K562 (cell line): ENCODE data around the gene ITPR1. TPM values are rescaled to one million over a fixed set of nuclear protein-coding genes. Genes with fewer than 3 reads are reported as not detected.
A peak's percentile ranks its signal among the peaks of the same experiment; 100 is the strongest.

Experiments used
- ATAC-seq: fragments of 200-7000 bp; cut with Tn5 transposase; 3 replicates; pipeline ENCODE4 v1.9.1; 2020; ENCODE audit warnings: moderate library complexity
- BruUV-seq: library from RNA; stranded (reverse); fragments of 400-500 nt; replicated peaks from 2 replicates; lab custom pipeline; 2021; lab: Mats Ljungman, UMichigan
- CTCF ChIA-PET: fragments of 300-600 bp; formaldehyde crosslinking; extraction: SDS; loops from one replicate; lab custom pipeline; 2021; ENCODE audit warnings: low intra/inter-chr PET ratio; lab: Yijun Ruan, JAX
- POLR2A ChIA-PET: fragments of 300-600, 350-650 bp; sonication (Branson Sonifier 250); formaldehyde crosslinking; extraction: SDS; loops from one replicate; lab custom pipeline; 2021; ENCODE audit warnings: antibody characterized with exemption, inconsistent platforms; lab: Yijun Ruan, JAX
- DNase-seq, 4 experiments: peaks; one replicate each; pipeline versions ENCODE4 v3.0.0 to v3.0.0-alpha.2; 2011 to 2018; ENCODE audit warnings: low spot score in 3 of 4, mixed read lengths in 3 of 4; ENCODE audit errors: extremely low read depth in 1 of 4
- FAIRE-seq: peaks from 2 replicates; lab custom pipeline; 2011; peaks lifted over from hg19 to GRCh38; lab: Jason Lieb, UNC
- H2AFZ ChIP-seq: 2 replicates; pipeline ENCODE4 v1.6.0; 2011; ENCODE audit warnings: low read depth, low read length, control low read depth, inconsistent platforms
- H3K27ac ChIP-seq: fragments of 200-600 bp; 3 replicates; pipeline ENCODE4 v1.8.0; 2011; ENCODE audit warnings: low read depth, mild to moderate bottlenecking, control low read depth, inconsistent platforms, low read length, moderate library complexity, mixed read lengths; ENCODE audit errors: extremely low read depth
- H3K27me3 ChIP-seq, 2 experiments: fragments of 300-600 bp in 1 of 2; 2 replicates in 1 of 2; 3 replicates in 1 of 2; pipeline versions ENCODE4 v1.6.0 to v1.8.0; 2011; ENCODE audit warnings: inconsistent platforms in 2 of 2, low read length in 2 of 2, mild to moderate bottlenecking in 1 of 2, mixed read lengths in 1 of 2, moderate library complexity in 1 of 2; ENCODE audit not compliant: control insufficient read depth in 2 of 2, insufficient read depth in 2 of 2
- H3K36me3 ChIP-seq: fragments of 300-600 bp; 3 replicates; pipeline ENCODE4 v1.8.0; 2011; ENCODE audit warnings: mild to moderate bottlenecking, low read length, inconsistent platforms; ENCODE audit not compliant: control insufficient read depth, insufficient read depth
- H3K4me1 ChIP-seq, 2 experiments: fragments of 200-600 bp in 1 of 2; replicated peaks in 1 of 2; 2 replicates in 1 of 2; 3 replicates in 1 of 2; pipeline versions ENCODE4 v1.5.1 to v1.8.0; 2011; ENCODE audit warnings: inconsistent platforms in 2 of 2, low read length in 2 of 2, mild to moderate bottlenecking in 1 of 2, mixed read lengths in 1 of 2, moderate library complexity in 1 of 2; ENCODE audit not compliant: control insufficient read depth in 2 of 2, insufficient read depth in 2 of 2
- H3K4me2 ChIP-seq: 2 replicates; pipeline ENCODE4 v1.6.1; 2011; ENCODE audit warnings: low read length, control low read depth, inconsistent platforms, mixed read lengths; ENCODE audit not compliant: insufficient read depth
- H3K4me3 ChIP-seq: fragments of 200-600 bp; sonication (generic), shearing (Covaris generic); 2 replicates; pipeline ENCODE4 v1.5.1; 2016; ENCODE audit warnings: control low read depth, inconsistent platforms
- H3K79me2 ChIP-seq: fragments of 200-600 bp; 3 replicates; pipeline ENCODE4 v1.8.0; 2011; ENCODE audit warnings: low read length, inconsistent platforms; ENCODE audit not compliant: control insufficient read depth, insufficient read depth
- H3K9ac ChIP-seq, 2 experiments: 2 replicates each; pipeline versions ENCODE4 v1.6.0 to v1.6.1; 2011; ENCODE audit warnings: low read depth in 2 of 2, low read length in 2 of 2, control low read depth in 1 of 2, inconsistent platforms in 1 of 2, mild to moderate bottlenecking in 1 of 2, mixed read lengths in 1 of 2; ENCODE audit not compliant: insufficient read depth in 1 of 2
- H3K9me1 ChIP-seq: one replicate; pipeline ENCODE4 v1.6.0; 2011; ENCODE audit warnings: inconsistent platforms, mild to moderate bottlenecking, low read length, moderate library complexity; ENCODE audit not compliant: control insufficient read depth, insufficient read depth
- H3K9me3 ChIP-seq: replicated peaks from 2 replicates; pipeline ENCODE4 v1.5.1; 2011; ENCODE audit warnings: low read depth, low read length, inconsistent platforms; ENCODE audit not compliant: control insufficient read depth, insufficient read depth
- H4K20me1 ChIP-seq: replicated peaks from 2 replicates; pipeline ENCODE4 v1.6.1; 2011; ENCODE audit warnings: low read length, inconsistent platforms, mixed read lengths; ENCODE audit not compliant: control insufficient read depth, insufficient read depth
- BCL6 ChIP-seq: fragments of 250-450 bp; sonication (Bioruptor Pico); IDR thresholded peaks from 2 replicates; pipeline ENCODE4 v1.4.0; 2020
- E2F1 ChIP-seq: sonication (generic); formaldehyde crosslinking; IDR thresholded peaks from 2 replicates; pipeline ENCODE4 v1.8.1; 2023; ENCODE audit warnings: mild to moderate bottlenecking, missing genetic modification reagents, moderate library complexity
- RUNX1 ChIP-seq: sonication (generic); IDR thresholded peaks from 2 replicates; pipeline ENCODE4 v1.6.1; 2016; ENCODE audit warnings: antibody characterized with exemption, low read depth
- ZNF444 ChIP-seq: fragments of 250-450 bp; sonication (Bioruptor Pico); IDR thresholded peaks from 2 replicates; pipeline ENCODE4 v1.4.0; 2020; ENCODE audit warnings: mild to moderate bottlenecking, moderate library complexity
- WGBS: fragments of 100-300 bp; shearing (Covaris generic); methylation state at CpG from one replicate; pipeline ENCODE4 v1.1.6; 2016; ENCODE audit warnings: low coverage, mixed read lengths; ENCODE audit not compliant: insufficient coverage; ENCODE audit errors: missing lambda C conversion rate; 5-methylcytosine and 5-hydroxymethylcytosine counted together
- in situ Hi-C: fragments of 300-500 bp; cut with MboI; formaldehyde crosslinking; loops from 4 replicates; pipeline ENCODE4 v1.15.0; 2018; ENCODE audit warnings: inconsistent platforms, mixed read lengths
- intact Hi-C: fragments of 100-400 bp; cut with micrococcal nuclease; formaldehyde crosslinking; loops from 2 replicates; pipeline ENCODE4 v1.14.2; 2022
- polyA plus RNA-seq, 8 experiments: library from polyadenylated mRNA; depleted of rRNA in 4 of 8; stranded (reverse) in 5 of 8; unstranded in 3 of 8; fragments of >200 nt; fragmentation: Nextera tagmentation in 2 of 8; fragmentation: Illumina TruSeq in 1 of 8; extraction: Ambion mirVana in 2 of 8; extraction: Trizol in 1 of 8; gene quantifications; 2 replicates each; pipeline versions ENCODE4 v1.2.1 to v1.2.3, GENCODE V29; 2011 to 2014; ENCODE audit warnings: inconsistent platforms in 1 of 8, missing spikeins in 1 of 8
- total RNA-seq, 7 experiments: library from RNA; depleted of rRNA in 6 of 7; stranded (reverse); fragments of >200 nt in 6 of 7; fragmentation: Illumina TruSeq in 2 of 7; extraction: Trizol in 2 of 7; gene quantifications; 2 replicates each; pipeline versions ENCODE4 v1.2.1 to v1.2.3, GENCODE V29; 2011 to 2021; ENCODE audit warnings: low replicate concordance in 1 of 7
- TF ChIP-seq, protein P1 (sequence below): sonication (generic); IDR thresholded peaks from 2 replicates; pipeline ENCODE4 v1.6.1; 2016

The ITPR1 gene
- total and polyA plus RNA-seq, 9 of the 15 experiments (the other 6 are each of a cell fraction or from before 2014, with no cell fraction given) = 22.4 to 40.0 (median 27.4) TPM

DNA sequence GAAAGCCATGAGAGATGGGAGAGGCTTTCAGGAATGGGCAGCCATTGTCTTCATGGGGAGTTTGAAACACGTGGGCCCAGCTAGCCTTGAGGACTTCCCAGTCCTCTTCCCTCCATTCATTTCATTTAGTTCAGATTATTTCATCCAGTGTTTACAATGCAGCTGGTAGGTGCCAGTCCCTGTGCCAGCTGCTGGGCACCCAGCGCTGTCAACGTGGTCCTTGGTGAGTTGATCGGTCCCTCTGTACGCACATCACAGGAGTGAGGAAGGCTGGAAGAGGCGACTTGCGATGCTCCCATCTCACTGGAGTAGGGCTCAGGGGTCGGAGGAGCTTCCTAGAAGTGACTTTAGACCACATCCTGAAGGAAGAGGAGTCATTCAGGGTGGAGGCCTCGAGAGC is 279.7 kb downstream of the ITPR1 start:
- H3K79me2 ChIP-seq = no peaks in the 10 kb centered on the region
- in situ Hi-C loops = no loop called here
- TF ChIP-seq BCL6 (no peak), RUNX1 (no peak), ZNF444 (no peak)
- intact Hi-C loops = no loop called here
- H4K20me1 ChIP-seq = no peaks in the 10 kb centered on the region
- 74% methylated on average over 9 of the region's 9 CpGs for WGBS
- H3K4me2 ChIP-seq = no peak overlapping the region
- no peak for FAIRE-seq
- H3K27ac ChIP-seq = no peak overlapping the region
- H3K36me3 ChIP-seq = peaks cover 2% of the 10 kb centered on the region; the same call in 1 of the 3 replicates
- peaks cover 4 to 20% of the 10 kb centered on the region in 2 experiments for H3K4me1 ChIP-seq
- H3K9ac ChIP-seq = peak overlapping the region in 1 of 2 experiments; percentile 46; a peak in 2 of 4 replicates
- no peak overlapping the region for H3K4me3 ChIP-seq
- H3K27me3 ChIP-seq = no peaks in the 10 kb centered on the region
- H2AFZ ChIP-seq = no peak overlapping the region
- no peak for DNase-seq
- BruUV-seq = no TSS peak
- no peaks in the 10 kb centered on the region for H3K9me1 ChIP-seq
- ChIA-PET POLR2A (interaction anchor here (0.6 to 1.6 kb wide), 2 partner anchors 12 to 205 kb away, joined by 3 to 4 read pairs; no protein-coding TSS in a partner anchor), CTCF (no interaction called here)
- no peak for ATAC-seq
- no peaks in the 10 kb centered on the region for H3K9me3 ChIP-seq

- DNase-seq (no peak), ATAC-seq (peak; percentile 17; the same call in 1 of the 3 replicates), FAIRE-seq (no peak)
- peaks cover under 1 to 20% of the 10 kb centered on the region in 2 experiments for H3K4me1 ChIP-seq
- H4K20me1 ChIP-seq = no peaks in the 10 kb centered on the region
- 29% methylated on average over 2 of the region's 2 CpGs for WGBS
- H3K36me3 ChIP-seq = no peaks in the 10 kb centered on the region
- ChIA-PET POLR2A (interaction anchor here (0.6 kb wide), 1 partner anchor 9 kb away, joined by 3 read pairs; no protein-coding TSS in a partner anchor), CTCF (no interaction called here)
- H3K4me2 ChIP-seq = no peak overlapping the region
- no TSS peak for BruUV-seq
- H3K27me3 ChIP-seq = no peaks in the 10 kb centered on the region
- H3K79me2 ChIP-seq = no peaks in the 10 kb centered on the region
- no peaks in the 10 kb centered on the region for H3K9me1 ChIP-seq
- no peak overlapping the region for H3K27ac ChIP-seq
- H3K4me3 ChIP-seq = no peak overlapping the region
- peak overlapping the region in 1 of 2 experiments; percentile 46; a peak in 1 of 4 replicates for H3K9ac ChIP-seq
- intact Hi-C loops (no loop called here), in situ Hi-C loops (no loop called here)
- TF ChIP-seq, protein P1, sequence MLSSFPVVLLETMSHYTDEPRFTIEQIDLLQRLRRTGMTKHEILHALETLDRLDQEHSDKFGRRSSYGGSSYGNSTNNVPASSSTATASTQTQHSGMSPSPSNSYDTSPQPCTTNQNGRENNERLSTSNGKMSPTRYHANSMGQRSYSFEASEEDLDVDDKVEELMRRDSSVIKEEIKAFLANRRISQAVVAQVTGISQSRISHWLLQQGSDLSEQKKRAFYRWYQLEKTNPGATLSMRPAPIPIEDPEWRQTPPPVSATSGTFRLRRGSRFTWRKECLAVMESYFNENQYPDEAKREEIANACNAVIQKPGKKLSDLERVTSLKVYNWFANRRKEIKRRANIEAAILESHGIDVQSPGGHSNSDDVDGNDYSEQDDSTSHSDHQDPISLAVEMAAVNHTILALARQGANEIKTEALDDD = peak; percentile 69
- TF ChIP-seq E2F1 (CRISPR knock-in tag) = no peak
- H3K9me3 ChIP-seq = no peaks in the 10 kb centered on the region
- H2AFZ ChIP-seq = no peak overlapping the region
Measured at GRCh38 chr3:4773583-4773982, 280.4 kb downstream of the ITPR1 start.
